ENCODE results near the gene TCEANC. TPM values are rescaled to one million over a fixed set of nuclear protein-coding genes. Genes with fewer than 3 reads are reported as not detected.

Gene TCEANC
- total RNA-seq, 1 experiment from 2014 or later: 0.92 TPM

- no peaks in the 10 kb centered on the region for H3K36me3 ChIP-seq (ENCODE audit: control insufficient read depth, insufficient read depth, low read length)
- TF ChIP-seq, protein P1, sequence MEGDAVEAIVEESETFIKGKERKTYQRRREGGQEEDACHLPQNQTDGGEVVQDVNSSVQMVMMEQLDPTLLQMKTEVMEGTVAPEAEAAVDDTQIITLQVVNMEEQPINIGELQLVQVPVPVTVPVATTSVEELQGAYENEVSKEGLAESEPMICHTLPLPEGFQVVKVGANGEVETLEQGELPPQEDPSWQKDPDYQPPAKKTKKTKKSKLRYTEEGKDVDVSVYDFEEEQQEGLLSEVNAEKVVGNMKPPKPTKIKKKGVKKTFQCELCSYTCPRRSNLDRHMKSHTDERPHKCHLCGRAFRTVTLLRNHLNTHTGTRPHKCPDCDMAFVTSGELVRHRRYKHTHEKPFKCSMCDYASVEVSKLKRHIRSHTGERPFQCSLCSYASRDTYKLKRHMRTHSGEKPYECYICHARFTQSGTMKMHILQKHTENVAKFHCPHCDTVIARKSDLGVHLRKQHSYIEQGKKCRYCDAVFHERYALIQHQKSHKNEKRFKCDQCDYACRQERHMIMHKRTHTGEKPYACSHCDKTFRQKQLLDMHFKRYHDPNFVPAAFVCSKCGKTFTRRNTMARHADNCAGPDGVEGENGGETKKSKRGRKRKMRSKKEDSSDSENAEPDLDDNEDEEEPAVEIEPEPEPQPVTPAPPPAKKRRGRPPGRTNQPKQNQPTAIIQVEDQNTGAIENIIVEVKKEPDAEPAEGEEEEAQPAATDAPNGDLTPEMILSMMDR (IDR thresholded peaks at IDR 0.05): peak; percentile 60; the same call in 1 of the 2 replicates
- TF ChIP-seq TCF7L2 (IDR thresholded peaks at IDR 0.05; ENCODE audit: low read depth, low read length): no peak
- no peak overlapping the region for H3K27ac ChIP-seq (ENCODE audit: low read length)
- ChIA-PET CTCF (no interaction called here), POLR2A (no interaction called here)
- no peak for DNase-seq (ENCODE audit: low read depth, low spot score)
- no peaks in the 10 kb centered on the region for H3K9me3 ChIP-seq (ENCODE audit: control insufficient read depth, insufficient read depth, low read depth, low read length)
- H3K27me3 ChIP-seq (ENCODE audit: control insufficient read depth, insufficient read depth, low read length): no peaks in the 10 kb centered on the region
- H3K4me3 ChIP-seq (ENCODE audit: low read depth in 2 of 2, low read length in 2 of 2): no peak overlapping the region
- in situ Hi-C loops (cut with HindIII; ENCODE audit: low pct_unique_long_range_greater_than_20kb, low sequenced_read_pairs) (no loop called here), intact Hi-C loops (cut with micrococcal nuclease; ENCODE audit: unreplicated experiment) (loop anchor here (5.0 kb wide), 2 partner anchors 89 to 374 kb away; no protein-coding TSS in a partner anchor)
- no peaks in the 10 kb centered on the region for H3K4me1 ChIP-seq (ENCODE audit: control insufficient read depth, insufficient read depth, low read length)
- ATAC-seq: no peak
- BruUV-seq (replicated peaks): no TSS peak
Observed at GRCh38 chrX:13658602-13659001, 5.7 kb downstream of the TCEANC start.

DNA sequence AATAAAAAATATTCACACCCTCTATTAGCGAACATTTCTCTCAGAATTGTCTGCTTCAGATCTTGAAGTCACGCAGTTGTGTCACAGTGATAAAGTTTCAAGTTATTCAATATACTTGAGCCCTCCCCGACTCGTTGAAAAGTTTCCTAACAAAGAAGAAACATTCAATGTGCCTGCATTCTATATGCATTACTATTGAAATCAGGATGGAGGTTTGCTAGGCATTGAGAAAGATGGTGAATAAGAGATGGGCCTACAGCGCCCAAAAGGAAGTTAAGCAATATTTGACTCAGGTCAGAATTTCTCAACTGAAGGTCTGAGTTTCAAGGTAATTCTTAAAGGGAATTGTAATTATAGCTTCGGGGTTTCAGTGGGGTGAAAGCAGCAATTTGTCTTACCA lies 6.1 kb downstream of the TCEANC start:
- no peaks in the 10 kb centered on the region for H3K36me3 ChIP-seq (ENCODE audit: control insufficient read depth, insufficient read depth, low read length)
- intact Hi-C loops (cut with micrococcal nuclease; ENCODE audit: unreplicated experiment) (loop anchor here (5.0 kb wide), 2 partner anchors 88 to 373 kb away; no protein-coding TSS in a partner anchor), in situ Hi-C loops (cut with HindIII; ENCODE audit: low pct_unique_long_range_greater_than_20kb, low sequenced_read_pairs) (no loop called here)
- BruUV-seq (replicated peaks): no TSS peak
- ChIA-PET POLR2A (no interaction called here), CTCF (no interaction called here)
- H3K27me3 ChIP-seq (ENCODE audit: control insufficient read depth, insufficient read depth, low read length): no peaks in the 10 kb centered on the region
- DNase-seq (ENCODE audit: low read depth, low spot score): no peak
- no peak overlapping the region for H3K4me3 ChIP-seq (ENCODE audit: low read depth in 2 of 2, low read length in 2 of 2)
- no peak overlapping the region for H3K27ac ChIP-seq (ENCODE audit: low read length)
- TF ChIP-seq, protein P2, sequence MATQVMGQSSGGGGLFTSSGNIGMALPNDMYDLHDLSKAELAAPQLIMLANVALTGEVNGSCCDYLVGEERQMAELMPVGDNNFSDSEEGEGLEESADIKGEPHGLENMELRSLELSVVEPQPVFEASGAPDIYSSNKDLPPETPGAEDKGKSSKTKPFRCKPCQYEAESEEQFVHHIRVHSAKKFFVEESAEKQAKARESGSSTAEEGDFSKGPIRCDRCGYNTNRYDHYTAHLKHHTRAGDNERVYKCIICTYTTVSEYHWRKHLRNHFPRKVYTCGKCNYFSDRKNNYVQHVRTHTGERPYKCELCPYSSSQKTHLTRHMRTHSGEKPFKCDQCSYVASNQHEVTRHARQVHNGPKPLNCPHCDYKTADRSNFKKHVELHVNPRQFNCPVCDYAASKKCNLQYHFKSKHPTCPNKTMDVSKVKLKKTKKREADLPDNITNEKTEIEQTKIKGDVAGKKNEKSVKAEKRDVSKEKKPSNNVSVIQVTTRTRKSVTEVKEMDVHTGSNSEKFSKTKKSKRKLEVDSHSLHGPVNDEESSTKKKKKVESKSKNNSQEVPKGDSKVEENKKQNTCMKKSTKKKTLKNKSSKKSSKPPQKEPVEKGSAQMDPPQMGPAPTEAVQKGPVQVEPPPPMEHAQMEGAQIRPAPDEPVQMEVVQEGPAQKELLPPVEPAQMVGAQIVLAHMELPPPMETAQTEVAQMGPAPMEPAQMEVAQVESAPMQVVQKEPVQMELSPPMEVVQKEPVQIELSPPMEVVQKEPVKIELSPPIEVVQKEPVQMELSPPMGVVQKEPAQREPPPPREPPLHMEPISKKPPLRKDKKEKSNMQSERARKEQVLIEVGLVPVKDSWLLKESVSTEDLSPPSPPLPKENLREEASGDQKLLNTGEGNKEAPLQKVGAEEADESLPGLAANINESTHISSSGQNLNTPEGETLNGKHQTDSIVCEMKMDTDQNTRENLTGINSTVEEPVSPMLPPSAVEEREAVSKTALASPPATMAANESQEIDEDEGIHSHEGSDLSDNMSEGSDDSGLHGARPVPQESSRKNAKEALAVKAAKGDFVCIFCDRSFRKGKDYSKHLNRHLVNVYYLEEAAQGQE (IDR thresholded peaks at IDR 0.05; ENCODE audit: insufficient read depth in 1 of 2, low read depth in 2 of 2, low read length in 1 of 2): no peak
- no peaks in the 10 kb centered on the region for H3K9me3 ChIP-seq (ENCODE audit: control insufficient read depth, insufficient read depth, low read depth, low read length)
- no peak for ATAC-seq
- no peaks in the 10 kb centered on the region for H3K4me1 ChIP-seq (ENCODE audit: control insufficient read depth, insufficient read depth, low read length)

GRCh38 chrX:13661735-13662288 lies 8.9 kb downstream of the TCEANC start:
- Histone ChIP-seq H3K36me3 (ENCODE audit: control insufficient read depth, insufficient read depth, low read length) (no peaks in the 10 kb centered on the region), H3K4me3 (ENCODE audit: low read depth in 2 of 2, low read length in 2 of 2) (no peak overlapping the region), H3K27ac (ENCODE audit: low read length) (no peak overlapping the region), H3K9me3 (ENCODE audit: control insufficient read depth, insufficient read depth, low read depth, low read length) (no peaks in the 10 kb centered on the region), H3K27me3 (ENCODE audit: control insufficient read depth, insufficient read depth, low read length) (no peaks in the 10 kb centered on the region), H3K4me1 (ENCODE audit: control insufficient read depth, insufficient read depth, low read length) (no peaks in the 10 kb centered on the region)
- POLR2A ChIA-PET: no interaction called here
- intact Hi-C loops (cut with micrococcal nuclease; ENCODE audit: unreplicated experiment) (no loop called here), in situ Hi-C loops (cut with HindIII; ENCODE audit: low pct_unique_long_range_greater_than_20kb, low sequenced_read_pairs) (no loop called here)
- CTCF ChIA-PET: interaction anchor here (0.5 kb wide), 1 partner anchor 368 kb away, joined by 3 read pairs; the partner anchor contains the start of gene GEMIN8
- ATAC-seq (no peak), DNase-seq (ENCODE audit: low read depth, low spot score) (no peak)
- no TSS peak for BruUV-seq (replicated peaks)
- TF ChIP-seq TCF7L2 (IDR thresholded peaks at IDR 0.05; ENCODE audit: low read depth, low read length) (no peak), SIN3A (IDR thresholded peaks at IDR 0.05; ENCODE audit: borderline replicate concordance, insufficient read depth, low read depth, low read length) (no peak), POLR2AphosphoS5 (IDR thresholded peaks at IDR 0.05; ENCODE audit: low read depth, low read length) (no peak)
- TF ChIP-seq, protein P1 (IDR thresholded peaks at IDR 0.05): no peak
- TF ChIP-seq, protein P2 (IDR thresholded peaks at IDR 0.05; ENCODE audit: insufficient read depth in 1 of 2, low read depth in 2 of 2, low read length in 1 of 2): no peak
